A204.1 (cell line): Measurements from ENCODE around the gene TCEANC2.
"Not testable (repeated sequence)": the region's sequence is repeated elsewhere in the genome, so short reads cannot be mapped to it uniquely, and the experiment has no call there.

Source experiments
- FAIRE-seq: peaks from 2 replicates; lab custom pipeline; 2012; peaks lifted over from hg19 to GRCh38; lab: Jason Lieb, UNC

TCEANC2 gene

GRCh38 chr1:54088385-54088784 lies 35.0 kb downstream of the TCEANC2 start:
- no peak for FAIRE-seq

GRCh38 chr1:54091666-54092065 lies 38.3 kb downstream of the TCEANC2 start:
- no peak for FAIRE-seq

- no peak for FAIRE-seq
These were observed 40.8 kb downstream of the TCEANC2 start for GRCh38 chr1:54094001-54094729.

- not testable (repeated sequence) for FAIRE-seq
These were observed 41.3 kb downstream of the TCEANC2 start for GRCh38 chr1:54094730-54095105.

- no peak for FAIRE-seq
These were observed 42.3 kb downstream of the TCEANC2 start for GRCh38 chr1:54095546-54096226.

GRCh38 chr1:54096227-54096876 lies 42.9 kb downstream of the TCEANC2 start:
- no peak for FAIRE-seq

- no peak for FAIRE-seq
These were observed 43.5 kb downstream of the TCEANC2 start for GRCh38 chr1:54096877-54097240.

GRCh38 chr1:54099061-54099610 lies 45.7 kb downstream of the TCEANC2 start:
- FAIRE-seq, result no peak

GRCh38 chr1:54100500-54100899 lies 47.1 kb downstream of the TCEANC2 start:
- FAIRE-seq, result no peak

GRCh38 chr1:54103414-54103813 lies 50.0 kb downstream of the TCEANC2 start:
- FAIRE-seq, result no peak

GRCh38 chr1:54104613-54105012 lies 51.2 kb downstream of the TCEANC2 start:
- FAIRE-seq, result not testable (repeated sequence)

- FAIRE-seq, result no peak
These were observed 51.7 kb downstream of the TCEANC2 start for GRCh38 chr1:54105080-54105479.

- FAIRE-seq, result no peak
These were observed 52.4 kb downstream of the TCEANC2 start for GRCh38 chr1:54105736-54106269.

GRCh38 chr1:54107131-54107530 lies 53.7 kb downstream of the TCEANC2 start:
- FAIRE-seq, result no peak

GRCh38 chr1:54108156-54108555 lies 54.7 kb downstream of the TCEANC2 start:
- FAIRE-seq, result no peak

- no peak for FAIRE-seq
These were observed 56.0 kb downstream of the TCEANC2 start for GRCh38 chr1:54109129-54110090.

GRCh38 chr1:54110996-54111395 lies 57.6 kb downstream of the TCEANC2 start:
- FAIRE-seq, result no peak

GRCh38 chr1:54111624-54112023 lies 58.2 kb downstream of the TCEANC2 start:
- no peak for FAIRE-seq

GRCh38 chr1:54112027-54112426 lies 58.6 kb downstream of the TCEANC2 start:
- FAIRE-seq, result no peak

- FAIRE-seq, result no peak
These were observed 59.4 kb downstream of the TCEANC2 start for GRCh38 chr1:54112705-54113368.

- FAIRE-seq, result no peak
These were observed 60.6 kb downstream of the TCEANC2 start for GRCh38 chr1:54114001-54114400.
